NB4 (cell line): ENCODE measurements around the gene F7.

Source experiments
- MYC ChIP-seq: IDR thresholded peaks from 2 replicates; pipeline ENCODE4 v1.6.1; 2011; ENCODE audit warnings: low read depth, low read length
- POLR2A ChIP-seq: IDR thresholded peaks from 2 replicates; pipeline ENCODE4 v1.6.1; 2011; ENCODE audit warnings: mild to moderate bottlenecking; ENCODE audit not compliant: insufficient read length; ENCODE audit errors: extremely low read depth
- TF ChIP-seq, protein P1 (sequence below): IDR thresholded peaks from one replicate; pipeline ENCODE4 v1.5.1; 2012; ENCODE audit warnings: low read depth, low read length
- TF ChIP-seq, protein P2 (sequence below): IDR thresholded peaks from 2 replicates; pipeline ENCODE4 v1.6.1; 2011; ENCODE audit warnings: low read depth, low read length

GRCh38 chr13:113091211-113091771, 14.3 kb upstream of the F7 start:
- TF ChIP-seq, protein P1, sequence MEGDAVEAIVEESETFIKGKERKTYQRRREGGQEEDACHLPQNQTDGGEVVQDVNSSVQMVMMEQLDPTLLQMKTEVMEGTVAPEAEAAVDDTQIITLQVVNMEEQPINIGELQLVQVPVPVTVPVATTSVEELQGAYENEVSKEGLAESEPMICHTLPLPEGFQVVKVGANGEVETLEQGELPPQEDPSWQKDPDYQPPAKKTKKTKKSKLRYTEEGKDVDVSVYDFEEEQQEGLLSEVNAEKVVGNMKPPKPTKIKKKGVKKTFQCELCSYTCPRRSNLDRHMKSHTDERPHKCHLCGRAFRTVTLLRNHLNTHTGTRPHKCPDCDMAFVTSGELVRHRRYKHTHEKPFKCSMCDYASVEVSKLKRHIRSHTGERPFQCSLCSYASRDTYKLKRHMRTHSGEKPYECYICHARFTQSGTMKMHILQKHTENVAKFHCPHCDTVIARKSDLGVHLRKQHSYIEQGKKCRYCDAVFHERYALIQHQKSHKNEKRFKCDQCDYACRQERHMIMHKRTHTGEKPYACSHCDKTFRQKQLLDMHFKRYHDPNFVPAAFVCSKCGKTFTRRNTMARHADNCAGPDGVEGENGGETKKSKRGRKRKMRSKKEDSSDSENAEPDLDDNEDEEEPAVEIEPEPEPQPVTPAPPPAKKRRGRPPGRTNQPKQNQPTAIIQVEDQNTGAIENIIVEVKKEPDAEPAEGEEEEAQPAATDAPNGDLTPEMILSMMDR, result no peak
- TF ChIP-seq, protein P2, sequence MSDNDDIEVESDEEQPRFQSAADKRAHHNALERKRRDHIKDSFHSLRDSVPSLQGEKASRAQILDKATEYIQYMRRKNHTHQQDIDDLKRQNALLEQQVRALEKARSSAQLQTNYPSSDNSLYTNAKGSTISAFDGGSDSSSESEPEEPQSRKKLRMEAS, result no peak
- TF ChIP-seq MYC (no peak), POLR2A (no peak)
